Measurements from ENCODE around the gene ITSN1. TPM values are rescaled to one million over a fixed set of nuclear protein-coding genes. Genes with fewer than 3 reads are reported as not detected.
A peak's percentile ranks its signal among the peaks of the same experiment; 100 is the strongest.
"Not testable (repeated sequence)": the region's sequence is repeated elsewhere in the genome, so short reads cannot be mapped to it uniquely, and the experiment has no call there.

The ITSN1 gene
- total RNA-seq, 2 experiments from 2014 or later: 5.7 to 7.3 TPM

DNA sequence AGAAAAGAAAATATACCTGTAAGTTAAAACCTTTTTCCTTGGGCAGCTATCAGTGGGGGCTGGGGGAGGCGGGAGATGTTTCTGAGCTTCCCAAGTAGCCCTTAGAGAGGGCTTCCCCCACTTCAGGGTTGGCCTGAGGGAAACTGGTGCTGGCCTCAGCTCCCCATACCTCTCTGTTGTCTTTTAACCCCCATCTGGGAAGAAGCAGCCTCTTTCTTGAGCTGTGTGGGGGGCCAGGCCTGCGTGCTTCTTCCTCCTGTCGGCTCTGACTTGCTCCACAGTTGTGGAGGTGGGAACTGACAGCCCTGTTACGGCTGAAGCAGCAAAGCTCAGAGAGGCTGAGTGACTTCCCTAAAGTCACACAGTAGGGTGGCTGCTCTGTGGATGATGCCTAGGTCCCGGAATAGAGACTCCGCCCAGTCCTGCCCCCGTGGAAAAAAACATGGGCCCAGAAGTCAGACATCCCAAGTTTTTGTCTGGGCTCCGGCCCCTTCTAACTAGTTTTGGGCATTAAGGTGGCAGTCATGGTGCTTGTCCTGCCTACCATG, 218.1 kb downstream of the ITSN1 start:
- Mint-ChIP-seq H3K27ac (no peak overlapping the region), H3K4me1 (no peaks in the 10 kb centered on the region), H3K4me3 (no peak overlapping the region), H3K27me3 (no peaks in the 10 kb centered on the region), H3K36me3 (ENCODE audit: low read depth) (no peaks in the 10 kb centered on the region), H3K9me3 (ENCODE audit: low read depth) (no peaks in the 10 kb centered on the region)
- DNase-seq: no peak
- intact Hi-C loops (cut with DNase I, micrococcal nuclease): no loop called here
- POLR2A ChIA-PET: no interaction called here
- CTCF ChIA-PET: no interaction called here
- no peak for ATAC-seq

DNA sequence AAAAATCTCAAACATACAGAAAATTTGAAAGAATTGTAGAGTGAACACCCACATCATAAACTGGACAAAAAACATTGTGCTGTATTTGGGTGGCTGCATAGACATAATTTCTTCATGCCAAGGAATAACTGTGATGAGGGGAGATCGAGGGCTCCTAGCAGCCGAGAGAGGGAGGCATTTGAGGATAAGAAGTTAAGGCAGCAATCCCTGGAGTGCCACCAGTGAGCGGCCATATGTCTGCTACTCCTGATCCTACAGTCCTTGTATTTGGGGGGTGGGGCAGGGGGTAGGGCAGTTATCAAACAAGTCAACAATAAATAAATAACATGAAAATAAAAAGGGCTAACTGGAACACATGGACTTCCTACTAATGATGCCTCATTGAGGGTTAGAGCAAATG, 218.8 kb downstream of the ITSN1 start:
- CTCF ChIA-PET: interaction anchor here (0.6 kb wide), 1 partner anchor 34 kb away, joined by 4 read pairs; no protein-coding TSS in a partner anchor
- intact Hi-C loops (cut with DNase I, micrococcal nuclease): no loop called here
- H3K4me3 Mint-ChIP-seq: no peak overlapping the region

DNA sequence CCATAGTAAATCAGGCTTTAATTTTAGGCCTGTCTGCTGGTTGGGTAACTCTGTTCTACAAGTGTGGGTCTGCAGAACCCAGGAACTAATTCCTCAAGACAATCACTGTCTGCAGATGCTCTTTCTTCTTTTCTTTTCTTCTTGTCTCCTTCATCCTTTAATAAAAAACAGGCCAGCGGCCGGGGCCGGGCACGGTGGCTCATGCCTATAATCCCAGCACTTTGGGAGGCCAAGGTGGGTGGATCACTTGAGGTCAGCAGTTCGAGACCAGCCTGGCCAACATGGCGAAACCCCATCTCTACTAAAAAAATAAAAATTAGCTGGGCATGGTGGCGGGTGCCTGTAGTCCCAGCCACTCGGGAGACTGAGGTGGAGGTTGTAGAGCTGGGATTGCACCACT, 220.9 kb downstream of the ITSN1 start:
- ATAC-seq; DNase-seq; H3K27ac Mint-ChIP-seq; CTCF ChIA-PET; H3K9me3 Mint-ChIP-seq (ENCODE audit: low read depth); intact Hi-C loops (cut with DNase I, micrococcal nuclease); POLR2A ChIA-PET; H3K27me3 Mint-ChIP-seq; H3K4me3 Mint-ChIP-seq; H3K36me3 Mint-ChIP-seq (ENCODE audit: low read depth); H3K4me1 Mint-ChIP-seq: not testable (repeated sequence)

More for the DNA sequence above, 218.8 kb downstream of the ITSN1 start:
- Mint-ChIP-seq H3K4me1 (no peaks in the 10 kb centered on the region), H3K9me3 (ENCODE audit: low read depth) (no peaks in the 10 kb centered on the region), H3K36me3 (ENCODE audit: low read depth) (no peaks in the 10 kb centered on the region), H3K27me3 (no peaks in the 10 kb centered on the region), H3K27ac (no peak overlapping the region)
- no peak for ATAC-seq
- POLR2A ChIA-PET: no interaction called here
- no peak for DNase-seq

DNA sequence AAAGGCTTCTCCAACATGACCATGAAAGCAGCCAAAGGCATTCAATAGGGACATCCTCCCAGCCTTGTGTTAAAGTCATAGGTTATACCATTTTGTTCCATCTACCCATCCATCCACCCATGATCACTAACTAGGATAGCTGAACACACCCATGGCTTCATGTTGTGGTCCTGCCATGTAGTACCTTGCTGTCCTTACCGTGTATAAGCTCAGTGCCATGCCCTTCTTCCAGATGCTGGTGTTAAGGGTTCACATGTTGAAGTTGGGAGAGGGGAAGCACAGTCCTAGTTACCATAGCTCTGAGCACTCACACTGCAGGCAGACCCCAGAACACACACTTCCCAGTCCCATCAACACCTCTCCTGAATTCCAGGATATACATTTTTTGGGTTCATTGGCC, 221.8 kb downstream of the ITSN1 start:
- DNase-seq (no peak), ATAC-seq (no peak)
- Mint-ChIP-seq H3K27ac (no peak overlapping the region), H3K4me3 (no peak overlapping the region), H3K9me3 (ENCODE audit: low read depth) (no peaks in the 10 kb centered on the region), H3K4me1 (peaks cover 4% of the 10 kb centered on the region), H3K36me3 (ENCODE audit: low read depth) (no peaks in the 10 kb centered on the region), H3K27me3 (no peaks in the 10 kb centered on the region)
- CTCF ChIA-PET: interaction anchor here (0.7 kb wide), 1 partner anchor 182 kb away, joined by 4 read pairs; no protein-coding TSS in a partner anchor
- intact Hi-C loops (cut with DNase I, micrococcal nuclease): no loop called here
- POLR2A ChIA-PET: no interaction called here

DNA sequence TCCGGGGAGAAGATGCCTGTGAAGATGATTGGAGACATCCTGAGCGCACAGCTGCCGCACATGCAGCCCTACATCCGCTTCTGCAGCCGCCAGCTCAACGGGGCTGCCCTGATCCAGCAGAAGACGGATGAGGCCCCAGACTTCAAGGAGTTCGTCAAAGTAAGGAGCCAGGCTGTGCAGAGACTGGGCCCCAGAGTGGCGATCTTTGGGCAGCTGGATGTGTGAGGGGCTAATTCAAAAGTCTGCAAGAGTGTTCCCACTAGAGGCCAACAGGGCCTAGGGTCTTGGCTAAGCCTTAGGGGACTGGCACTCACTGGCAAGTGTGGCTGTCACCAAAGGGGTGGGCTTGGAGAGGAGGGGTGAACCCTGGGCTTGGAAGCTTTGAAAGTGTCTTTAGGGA, 222.9 kb downstream of the ITSN1 start:
- Mint-ChIP-seq H3K4me1 (peaks cover 4% of the 10 kb centered on the region), H3K4me3 (no peak overlapping the region), H3K27ac (no peak overlapping the region), H3K36me3 (ENCODE audit: low read depth) (no peaks in the 10 kb centered on the region), H3K27me3 (no peaks in the 10 kb centered on the region), H3K9me3 (ENCODE audit: low read depth) (no peaks in the 10 kb centered on the region)
- ATAC-seq (no peak), DNase-seq (no peak)
- POLR2A ChIA-PET: no interaction called here
- CTCF ChIA-PET: interaction anchor here (1.3 kb wide), 1 partner anchor 32 kb away, joined by 3 read pairs; no protein-coding TSS in a partner anchor
- intact Hi-C loops (cut with DNase I, micrococcal nuclease): no loop called here

DNA sequence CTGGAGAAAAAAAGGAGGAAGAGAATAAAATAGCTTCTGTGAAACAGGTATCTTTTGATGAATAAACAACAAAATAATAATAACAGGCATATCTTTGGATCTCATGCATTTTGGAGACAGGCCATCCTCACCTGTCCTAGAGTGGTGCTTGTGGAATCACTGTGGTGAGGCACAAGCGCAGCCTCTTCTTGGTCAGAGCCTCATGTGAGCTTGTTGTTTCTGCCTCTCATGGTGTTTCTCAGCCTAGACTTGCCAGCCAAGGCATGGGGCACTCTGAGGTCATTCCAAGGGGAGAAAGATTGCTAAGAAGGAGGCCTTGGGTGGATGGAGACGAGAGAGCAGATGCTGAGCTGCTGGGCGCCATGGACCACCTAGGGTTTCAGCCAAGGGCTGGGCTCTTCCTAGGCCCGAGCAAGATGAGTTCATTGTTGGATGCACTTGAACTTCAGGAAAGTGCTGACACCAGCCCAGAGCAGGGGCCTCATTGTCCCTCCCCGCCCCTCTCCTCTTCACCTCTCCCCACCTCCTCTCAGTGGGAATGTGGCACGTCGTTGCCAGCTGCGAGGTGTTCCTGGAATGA, 223.8 kb downstream of the ITSN1 start:
- no peak for DNase-seq
- no peak for ATAC-seq
- Mint-ChIP-seq H3K9me3 (ENCODE audit: low read depth) (no peaks in the 10 kb centered on the region), H3K27ac (no peak overlapping the region), H3K4me1 (peaks cover 4% of the 10 kb centered on the region), H3K36me3 (ENCODE audit: low read depth) (no peaks in the 10 kb centered on the region), H3K27me3 (no peaks in the 10 kb centered on the region), H3K4me3 (no peak overlapping the region)
- intact Hi-C loops (cut with DNase I, micrococcal nuclease): no loop called here
- CTCF ChIA-PET: interaction anchor here (1.3 kb wide), 1 partner anchor 31 kb away, joined by 3 read pairs; no protein-coding TSS in a partner anchor
- POLR2A ChIA-PET: no interaction called here

DNA sequence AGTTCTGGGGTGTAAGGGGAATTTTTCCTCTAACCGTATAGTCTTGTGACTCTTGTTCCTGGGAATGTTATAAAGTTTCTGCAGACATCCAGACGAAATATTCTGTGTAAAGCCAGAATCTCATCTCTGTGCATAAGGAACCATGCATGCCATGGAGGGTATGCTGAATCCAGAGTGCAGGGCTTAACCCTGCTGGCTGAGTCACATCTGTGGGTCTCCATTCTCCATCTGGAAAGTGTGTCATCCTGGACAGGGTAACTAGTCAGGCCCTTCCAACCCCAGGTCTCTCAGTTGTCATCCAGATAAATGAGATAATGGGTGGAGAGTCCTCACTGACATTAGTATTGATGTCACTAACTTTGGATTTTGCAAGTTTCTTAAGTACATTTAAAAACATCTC, 224.5 kb downstream of the ITSN1 start:
- POLR2A ChIA-PET: no interaction called here
- H3K27me3 Mint-ChIP-seq: no peaks in the 10 kb centered on the region
- H3K4me3 Mint-ChIP-seq: no peak overlapping the region
- H3K4me1 Mint-ChIP-seq: peaks cover 4% of the 10 kb centered on the region
- no peak overlapping the region for H3K27ac Mint-ChIP-seq
- no peaks in the 10 kb centered on the region for H3K9me3 Mint-ChIP-seq (ENCODE audit: low read depth)
- no peak for DNase-seq
- intact Hi-C loops (cut with DNase I, micrococcal nuclease): no loop called here
- ATAC-seq: no peak
- CTCF ChIA-PET: interaction anchor here (1.3 kb wide), 1 partner anchor 31 kb away, joined by 3 read pairs; no protein-coding TSS in a partner anchor
- H3K36me3 Mint-ChIP-seq (ENCODE audit: low read depth): no peaks in the 10 kb centered on the region

DNA sequence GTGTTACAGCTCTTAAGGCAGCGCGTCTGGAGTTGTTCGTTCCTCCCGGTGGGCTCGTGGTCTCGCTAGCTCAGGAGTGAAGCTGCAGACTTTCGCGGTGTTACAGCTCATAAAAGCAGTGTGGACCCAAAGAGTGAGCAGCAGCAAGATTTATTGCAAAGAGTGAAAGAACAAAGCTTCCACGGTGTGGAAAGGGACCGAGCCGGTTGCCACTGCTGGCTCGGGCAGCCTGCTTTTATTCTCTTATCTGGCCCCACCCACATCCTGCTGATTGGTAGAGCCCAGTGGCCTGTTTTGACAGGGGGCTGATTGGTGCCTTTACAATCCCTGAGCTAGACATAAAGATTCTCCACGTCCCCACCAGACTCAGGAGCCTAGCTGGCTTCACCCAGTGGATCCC, 225.6 kb downstream of the ITSN1 start:
- CTCF ChIA-PET; DNase-seq; H3K27ac Mint-ChIP-seq; ATAC-seq; H3K27me3 Mint-ChIP-seq; H3K4me1 Mint-ChIP-seq; H3K36me3 Mint-ChIP-seq (ENCODE audit: low read depth); intact Hi-C loops (cut with DNase I, micrococcal nuclease); H3K9me3 Mint-ChIP-seq (ENCODE audit: low read depth); POLR2A ChIA-PET: not testable (repeated sequence)
- H3K4me3 Mint-ChIP-seq: peak overlapping the region; percentile 35

DNA sequence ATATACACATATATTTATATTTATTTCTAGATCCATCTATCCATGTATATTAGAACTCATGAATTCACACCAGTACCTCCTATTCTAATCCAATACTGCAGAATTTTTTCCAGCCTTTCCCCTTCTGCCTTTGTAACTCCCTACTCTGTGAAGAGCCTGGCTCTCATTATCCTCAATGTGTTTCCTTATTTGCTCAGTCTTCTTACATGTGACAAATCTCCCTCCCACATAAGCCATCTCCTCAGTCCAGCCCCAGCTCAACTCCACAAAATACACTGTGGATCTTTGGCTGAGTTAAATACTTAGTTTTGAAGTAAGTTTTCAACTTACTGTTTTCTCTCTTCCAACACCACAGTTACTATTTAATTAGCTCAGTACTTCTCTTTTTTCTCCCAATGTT, 227.6 kb downstream of the ITSN1 start:
- ChIA-PET POLR2A (interaction anchor here (0.5 kb wide), 1 partner anchor 248 kb away, joined by 3 read pairs; no protein-coding TSS in a partner anchor), CTCF (no interaction called here)
- H3K27ac Mint-ChIP-seq: no peak overlapping the region
- no peaks in the 10 kb centered on the region for H3K27me3 Mint-ChIP-seq
- H3K9me3 Mint-ChIP-seq (ENCODE audit: low read depth): no peaks in the 10 kb centered on the region
- no peaks in the 10 kb centered on the region for H3K36me3 Mint-ChIP-seq (ENCODE audit: low read depth)
- intact Hi-C loops (cut with DNase I, micrococcal nuclease): no loop called here
- peaks cover 4% of the 10 kb centered on the region for H3K4me1 Mint-ChIP-seq
- DNase-seq (no peak), ATAC-seq (no peak)
- H3K4me3 Mint-ChIP-seq: no peak overlapping the region

DNA sequence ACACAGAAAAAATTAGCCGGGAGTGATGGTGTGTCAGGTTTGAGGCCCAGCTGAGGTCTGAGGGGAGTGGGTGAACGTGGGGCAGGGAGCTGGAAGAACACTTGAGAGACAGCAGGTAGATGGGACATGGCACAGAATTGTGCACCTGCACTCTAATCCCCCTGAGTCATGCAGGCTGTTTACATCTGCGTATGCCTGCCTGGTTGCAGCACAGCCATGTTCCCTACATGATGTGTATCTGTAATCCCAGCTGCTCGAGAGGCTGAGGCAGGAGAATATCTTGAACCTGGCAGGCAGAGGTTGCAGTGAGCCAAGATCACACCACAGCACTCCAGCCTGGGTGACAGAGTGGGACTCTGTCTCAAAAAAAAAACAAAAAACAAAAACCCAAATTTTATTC, 228.5 kb downstream of the ITSN1 start:
- ATAC-seq (no peak), DNase-seq (no peak)
- H3K4me3 Mint-ChIP-seq: no peak overlapping the region
- CTCF ChIA-PET: no interaction called here
- intact Hi-C loops (cut with DNase I, micrococcal nuclease): no loop called here
- H3K27me3 Mint-ChIP-seq: no peaks in the 10 kb centered on the region
- H3K9me3 Mint-ChIP-seq (ENCODE audit: low read depth): no peaks in the 10 kb centered on the region
- peaks cover 4% of the 10 kb centered on the region for H3K4me1 Mint-ChIP-seq
- POLR2A ChIA-PET: no interaction called here
- H3K36me3 Mint-ChIP-seq (ENCODE audit: low read depth): no peaks in the 10 kb centered on the region
- no peak overlapping the region for H3K27ac Mint-ChIP-seq

DNA sequence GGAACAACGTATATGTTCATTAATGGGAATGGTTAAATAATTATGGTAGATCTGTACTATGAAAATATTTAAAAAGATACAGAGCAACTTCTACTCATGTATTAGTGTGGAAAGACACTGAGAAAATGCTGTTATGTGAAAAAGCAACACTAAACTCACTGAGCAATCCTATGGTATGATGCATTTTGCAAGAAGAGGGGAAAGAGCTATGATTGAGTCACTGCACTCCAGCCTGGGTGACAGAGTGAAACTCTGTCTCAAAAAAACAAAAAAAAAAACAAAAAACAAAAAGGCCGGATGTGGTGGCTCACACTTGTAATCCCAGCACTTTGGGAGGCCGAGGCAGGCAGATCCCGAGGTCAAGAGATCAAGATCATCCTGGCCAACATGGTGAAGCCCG, 228.9 kb downstream of the ITSN1 start:
- H3K4me3 Mint-ChIP-seq: no peak overlapping the region
- ChIA-PET CTCF (no interaction called here), POLR2A (no interaction called here)
- H3K27ac Mint-ChIP-seq: no peak overlapping the region
- DNase-seq (no peak), ATAC-seq (no peak)
- H3K36me3 Mint-ChIP-seq (ENCODE audit: low read depth): no peaks in the 10 kb centered on the region
- peaks cover 4% of the 10 kb centered on the region for H3K4me1 Mint-ChIP-seq
- H3K9me3 Mint-ChIP-seq (ENCODE audit: low read depth): no peaks in the 10 kb centered on the region
- intact Hi-C loops (cut with DNase I, micrococcal nuclease): no loop called here
- H3K27me3 Mint-ChIP-seq: no peaks in the 10 kb centered on the region

DNA sequence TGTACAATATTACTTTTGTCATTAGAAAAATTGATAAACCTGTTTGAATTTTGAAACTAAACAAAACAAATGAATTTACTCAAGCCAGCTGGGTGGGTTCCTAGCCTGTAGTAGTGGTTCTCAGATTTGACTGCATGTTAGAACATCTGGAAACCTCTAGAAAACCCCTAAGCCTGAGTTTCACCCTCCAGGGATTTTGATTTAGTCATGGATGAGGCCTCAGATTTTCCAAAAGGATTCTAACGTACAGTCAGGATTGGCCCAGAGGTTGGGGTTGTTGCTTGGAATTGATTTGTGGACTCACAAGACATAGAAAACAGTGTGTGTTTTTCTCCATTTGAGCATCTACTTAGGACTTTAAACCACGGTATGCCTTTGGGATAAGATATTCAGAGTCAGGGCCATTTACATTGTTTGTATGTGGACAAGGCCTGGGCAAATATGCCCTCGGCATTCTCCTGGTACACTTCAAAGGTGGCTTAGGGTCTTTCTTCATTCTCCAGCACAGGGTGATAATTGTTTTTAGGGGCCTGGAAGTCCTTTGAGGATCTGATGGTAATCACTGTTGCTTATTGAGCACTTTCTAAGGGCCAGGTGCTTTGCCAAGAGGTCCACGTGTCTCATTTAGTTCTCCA, 230.7 kb downstream of the ITSN1 start:
- POLR2A ChIA-PET: no interaction called here
- no peak for ATAC-seq
- no peak for DNase-seq
- no peaks in the 10 kb centered on the region for H3K27me3 Mint-ChIP-seq
- H3K9me3 Mint-ChIP-seq (ENCODE audit: low read depth): no peaks in the 10 kb centered on the region
- intact Hi-C loops (cut with DNase I, micrococcal nuclease): no loop called here
- no peaks in the 10 kb centered on the region for H3K4me1 Mint-ChIP-seq
- H3K4me3 Mint-ChIP-seq: no peak overlapping the region
- no peak overlapping the region for H3K27ac Mint-ChIP-seq
- no peaks in the 10 kb centered on the region for H3K36me3 Mint-ChIP-seq (ENCODE audit: low read depth)
- CTCF ChIA-PET: no interaction called here
